Measurements from ENCODE around the gene HAUS8. TPM values are rescaled to one million over a fixed set of nuclear protein-coding genes. Genes with fewer than 3 reads are reported as not detected.

Gene HAUS8
- total RNA-seq (2016; rRNA removed; fragmentation: Illumina TruSeq; extraction: Trizol) (17.5 and 19.1 TPM in 2 replicates), polyA plus RNA-seq (2011; rRNA removed) (7.1 and 7.8 TPM in 2 replicates), polyA minus RNA-seq (2011; rRNA and poly(A)+ RNA removed; ENCODE audit: low replicate concordance) (6.4 and 32.7 TPM in 2 replicates), Bru-seq, nascent RNA (percentile 53 among the genes with signal in this experiment), BruChase-seq, experiment 1, labeled RNA remaining after a 6-hour chase (percentile 53 among the genes with signal in this experiment), BruChase-seq, experiment 2, labeled RNA remaining after a 2-hour chase (percentile 54 among the genes with signal in this experiment)
- 7.9 and 8.8 TPM in 2 replicates for total RNA-seq (2016; cell fraction: cytosol; rRNA removed; fragmentation: Illumina TruSeq; extraction: Trizol; ENCODE audit: low read depth)
- 17.4 and 19.5 TPM in 2 replicates for total RNA-seq (2016; cell fraction: insoluble cytoplasmic fraction; rRNA removed; fragmentation: Illumina TruSeq; extraction: Trizol)
- total RNA-seq (2016; cell fraction: membrane; rRNA removed; fragmentation: Illumina TruSeq; extraction: Trizol) = 10.4 and 12.6 TPM in 2 replicates
- 10.9 and 13.5 TPM in 2 replicates for total RNA-seq (2016; cell fraction: nucleus; rRNA removed; fragmentation: Illumina TruSeq; extraction: Trizol)
- 4.3 and 7.7 TPM in 2 replicates for polyA plus RNA-seq (2011; cell fraction: cytosol; rRNA removed)
- 9.4 and 9.9 TPM in 2 replicates for polyA plus RNA-seq (2011; cell fraction: nucleus; rRNA removed)
- 5.2 and 6.2 TPM in 2 replicates for polyA plus RNA-seq (2012)
- 4.1 and 4.3 TPM in 2 replicates for polyA plus RNA-seq (2016; cell fraction: cytosol; fragmentation: Illumina TruSeq; extraction: Trizol; ENCODE audit: low read depth)
- polyA plus RNA-seq (2016; cell fraction: insoluble cytoplasmic fraction; fragmentation: Illumina TruSeq; extraction: Trizol; ENCODE audit: low read depth) = 20.4 and 22.5 TPM in 2 replicates
- 5.6 and 9.6 TPM in 2 replicates for polyA plus RNA-seq (2016; cell fraction: membrane; fragmentation: Illumina TruSeq; extraction: Trizol; ENCODE audit: low read depth)
- 26.2 and 30.0 TPM in 2 replicates for polyA plus RNA-seq (2016; cell fraction: nucleus; fragmentation: Illumina TruSeq; extraction: Trizol; ENCODE audit: insufficient read depth, low read depth)
- polyA minus RNA-seq (2011; cell fraction: cytosol; rRNA and poly(A)+ RNA removed) = 2.3 and 4.7 TPM in 2 replicates
- polyA minus RNA-seq (2011; cell fraction: nucleus; rRNA and poly(A)+ RNA removed) = 3.7 and 4.2 TPM in 2 replicates
- long read RNA-seq, experiment 1, transcript HAUS8-201 (11 exons, 1,568 nt) = major isoform, 15 of 20 reads
- long read RNA-seq, experiment 1, partial matches to known transcripts = 1 of 20 reads
- long read RNA-seq, experiment 1, other reads (novel, unspliced or antisense) = 3 of 20 reads
- long read RNA-seq, experiment 2, transcript HAUS8-201 (11 exons, 1,568 nt) = major isoform, 6 of 16 reads
- long read RNA-seq, experiment 2, partial matches to known transcripts = 3 of 16 reads
- long read RNA-seq, experiment 2, other reads (novel, unspliced or antisense) = 4 of 16 reads

GRCh38 chr19:17075035-17075863 is at the start of gene HAUS8, which contains the start of gene MYO9B:
HAUS8 (minus strand) TSS chr19:17075452; CDS start chr19:17075422, 30 bp downstream.
MYO9B (plus strand) TSS chr19:17075777; CDS start chr19:17101718, 25,941 bp downstream.
- peak; percentile 81 for FAIRE-seq
- ChIA-PET POLR2A (interaction anchor here (1.0 to 1.5 kb wide), 3 partner anchors 140 to 234 kb away, joined by 3 to 5 read pairs (median 3); partner anchors contain the start of genes DDA1 and USE1), CTCF (ENCODE audit: low intra/inter-chr PET ratio, low total read pairs) (no interaction called here)
- Histone ChIP-seq H3K9me3 (ENCODE audit: low read length) (no peaks in the 10 kb centered on the region), H3K4me3 (replicated peaks in 1 of 3; ENCODE audit: insufficient read depth in 1 of 3, low read depth in 2 of 3, low read length in 3 of 3) (peak within 1 kb of the TSS; percentile 79 to 98 (median 90)), H3K9ac (ENCODE audit: insufficient read depth, low read depth, low read length) (peak within 1 kb of the TSS; percentile 84), H3K27ac (ENCODE audit: extremely low read length, insufficient read depth, low read length) (peak within 1 kb of the TSS; percentile 75), H2AFZ (ENCODE audit: low read length) (peak within 1 kb of the TSS; percentile 79), H4K20me1 (ENCODE audit: insufficient read depth, low read length) (no peaks in the 10 kb centered on the region), H3K36me3 (replicated peaks in 1 of 2; ENCODE audit: control insufficient read depth in 1 of 2, insufficient read depth in 2 of 2, low read length in 2 of 2) (peaks cover 3 to 18% of the 10 kb centered on the region in 2 experiments; a peak in 2 of 5 replicates), H3K79me2 (ENCODE audit: insufficient read depth, low read length) (peaks cover 55% of the 10 kb centered on the region), H3K4me1 (ENCODE audit: insufficient read depth, low read length) (peaks cover 66% of the 10 kb centered on the region), H3K4me2 (ENCODE audit: low read depth, low read length) (peak within 1 kb of the TSS; percentile 99), H3K27me3 (ENCODE audit: control insufficient read depth in 1 of 2, insufficient read depth in 2 of 2, low read length in 2 of 2) (no peaks in the 10 kb centered on the region; a peak in 1 of 5 replicates)
- 0% methylated on average over 20 of the region's 103 CpGs for WGBS (ENCODE audit: low lambda C conversion rate)
- peak; percentile 96 for DNase-seq (ENCODE audit: low spot score)
- intact Hi-C loops (cut with micrococcal nuclease; ENCODE audit: unreplicated experiment) = loop anchor here (5.0 kb wide), 1 partner anchor 62 kb away; no protein-coding TSS in a partner anchor
- ATAC-seq = peak; percentile 77
- BruUV-seq (replicated peaks) = no TSS peak
- in situ Hi-C loops (cut with HindIII; ENCODE audit: extremely low pct_ligation_motif_present, low pct_unique_long_range_greater_than_20kb) = no loop called here
- TF ChIP-seq PITX1 (CRISPR knock-in tag; IDR thresholded peaks at IDR 0.05) = 0 out of 2 replicates have a peak, but pooled peaks have one; percentile 44
- TF ChIP-seq MXI1 (IDR thresholded peaks at IDR 0.05; ENCODE audit: borderline replicate concordance, low read depth, low read length) = peak; percentile 88; the same call in 2 of the 3 replicates
- 0 out of 2 replicates have a peak, but pooled peaks have one; percentile 66 for TF ChIP-seq ZNF160 (CRISPR knock-in tag; IDR thresholded peaks at IDR 0.05)
- TF ChIP-seq TOE1 (CRISPR knock-in tag; IDR thresholded peaks at IDR 0.05) = no peak
- peak; percentile 58; the same call in 1 of the 2 replicates for TF ChIP-seq FOXC1 (CRISPR knock-in tag; IDR thresholded peaks at IDR 0.05; ENCODE audit: borderline replicate concordance)
- peak; percentile 5; the same call in 1 of the 2 replicates for TF ChIP-seq ZNF782 (CRISPR knock-in tag; IDR thresholded peaks at IDR 0.05; ENCODE audit: borderline replicate concordance)
- 0 out of 2 replicates have a peak, but pooled peaks have one; percentile 42 for TF ChIP-seq AHDC1 (CRISPR knock-in tag; IDR thresholded peaks at IDR 0.05; ENCODE audit: borderline replicate concordance)
- no peak for TF ChIP-seq ZNF7 (CRISPR knock-in tag; IDR thresholded peaks at IDR 0.05)

All from HepG2 (cell line).